ENCODE data around the gene ZNF331. TPM values are rescaled to one million over a fixed set of nuclear protein-coding genes. Genes with fewer than 3 reads are reported as not detected.

The ZNF331 gene
- total RNA-seq, 1 experiment from 2014 or later, result 57.2 TPM

GRCh38 chr19:53571339-53571738 lies 33.4 kb downstream of the ZNF331 start:
- H4K91ac ChIP-seq (ENCODE audit: insufficient read length, low read depth, low read length), result no peak overlapping the region
- no peaks in the 10 kb centered on the region for H4K20me1 ChIP-seq (ENCODE audit: control insufficient read depth, insufficient read depth, insufficient read length)
- no peak overlapping the region for H2BK120ac ChIP-seq (ENCODE audit: low read depth, low read length, poor library complexity, severe bottlenecking)
- H3K56ac ChIP-seq (ENCODE audit: insufficient read length, low read depth, low read length), result no peak overlapping the region
- no peak overlapping the region for H4K8ac ChIP-seq (replicated peaks; ENCODE audit: insufficient read length, low read depth, low read length)
- no peaks in the 10 kb centered on the region; the same call in 1 of the 2 replicates for H3K27me3 Mint-ChIP-seq (ENCODE audit: low read depth)
- H3K4me1 ChIP-seq (ENCODE audit: insufficient read depth, low read length), result no peaks in the 10 kb centered on the region
- no peak overlapping the region for H3T11ph ChIP-seq (ENCODE audit: low read length)
- H4K5ac ChIP-seq (ENCODE audit: insufficient read length, low read depth, low read length), result no peak overlapping the region
- no peaks in the 10 kb centered on the region for H3K4me1 Mint-ChIP-seq
- peaks cover 5% of the 10 kb centered on the region for H3K9me3 ChIP-seq (ENCODE audit: control insufficient read depth, low read depth, low read length)
- no CpG with 5 or more reads among the region's 12 CpGs for WGBS (ENCODE audit: extremely low coverage, insufficient read length, low lambda C conversion rate)
- no peak overlapping the region for H3K18ac ChIP-seq (ENCODE audit: insufficient read length, low read depth, low read length)
- DNase-seq, result no peak
- H3K27me3 ChIP-seq (ENCODE audit: insufficient read depth, low read length), result no peaks in the 10 kb centered on the region
- H2AK5ac ChIP-seq (ENCODE audit: insufficient read length, low read length), result no peak overlapping the region
- no peaks in the 10 kb centered on the region for H3K79me1 ChIP-seq (ENCODE audit: insufficient read depth, low read depth, low read length, poor library complexity, severe bottlenecking)
- H3K9me3 Mint-ChIP-seq, result peaks cover 10 to 13% of the 10 kb centered on the region in 2 experiments
- H3K4ac ChIP-seq (ENCODE audit: low read depth, low read length), result no peak overlapping the region
- no peak overlapping the region for H2BK20ac ChIP-seq (ENCODE audit: low read depth, low read length, poor library complexity, severe bottlenecking)
- H3K4me2 ChIP-seq (ENCODE audit: insufficient read depth, insufficient read length, low read length), result no peak overlapping the region
- H3K27ac Mint-ChIP-seq, result peak overlapping the region in 2 of 3 experiments; percentile 50 to 71; a peak in 4 of 7 replicates
- no peak overlapping the region for H2AFZ ChIP-seq (ENCODE audit: low read length)
- no peak overlapping the region for H3K27ac ChIP-seq (ENCODE audit: insufficient read length, low read depth, low read length)
- no peaks in the 10 kb centered on the region for H3K23me2 ChIP-seq (ENCODE audit: insufficient read length, low read depth, low read length, poor library complexity, severe bottlenecking)
- no peak overlapping the region for H3K14ac ChIP-seq (ENCODE audit: insufficient read depth, low read length)
- no peak overlapping the region for H3K23ac ChIP-seq (ENCODE audit: insufficient read length, low read depth, low read length)
- H2BK15ac ChIP-seq (ENCODE audit: low read depth, low read length), result no peak overlapping the region
- H3K4me3 Mint-ChIP-seq, result no peak overlapping the region
- TF ChIP-seq CTCF (conservative IDR thresholded peaks at IDR 0.05), result no peak
- H3K79me2 ChIP-seq (ENCODE audit: insufficient read depth, low read length), result no peaks in the 10 kb centered on the region
- H3K36me3 Mint-ChIP-seq (ENCODE audit: insufficient read depth in 1 of 3, low read depth in 3 of 3), result peaks cover 46 to 78% (median 62%) of the 10 kb centered on the region in 3 experiments
- H3K9ac ChIP-seq (ENCODE audit: extremely low read depth, insufficient read length, low read length), result no peak overlapping the region
- no peak overlapping the region for H2BK5ac ChIP-seq (ENCODE audit: insufficient read length, low read length)
- H2BK12ac ChIP-seq (ENCODE audit: insufficient read length, low read depth, low read length), result no peak overlapping the region

All from H9 (cell line).